K562 (cell line): ENCODE results near the gene SEC22C. TPM values are rescaled to one million over a fixed set of nuclear protein-coding genes. Genes with fewer than 3 reads are reported as not detected.
A peak's percentile ranks its signal among the peaks of the same experiment; 100 is the strongest.

Experiments used
- BMI1 ChIP-seq: fragments of 150-350 bp; IDR thresholded peaks from 2 replicates; pipeline ENCODE4 v1.6.1; 2014; ENCODE audit warnings: low read length
- E4F1 ChIP-seq: fragments of 250-450 bp; sonication (Bioruptor Pico); IDR thresholded peaks from 2 replicates; pipeline ENCODE4 v1.5.0; 2021; ENCODE audit warnings: mild to moderate bottlenecking, borderline replicate concordance
- EP300 ChIP-seq: IDR thresholded peaks from 2 replicates; pipeline ENCODE4 v1.6.1; 2012; ENCODE audit warnings: low read length, improper control_type of control experiment
- GABPB2 ChIP-seq: fragments of 250-450 bp; sonication (Bioruptor Pico); conservative IDR thresholded peaks from 2 replicates; pipeline ENCODE4 v1.5.1; 2021; ENCODE audit warnings: mild to moderate bottlenecking
- HDAC6 ChIP-seq: IDR thresholded peaks from 2 replicates; pipeline ENCODE4 v1.6.1; 2012; ENCODE audit warnings: low read depth, mild to moderate bottlenecking, control low read depth, inconsistent platforms, low read length, moderate library complexity
- HES1 ChIP-seq: fragments of 450-650 bp; IDR thresholded peaks from 2 replicates; pipeline ENCODE4 v1.6.1; 2016; ENCODE audit warnings: low read depth, mild to moderate bottlenecking, moderate library complexity
- IRF2 ChIP-seq: sonication (generic); formaldehyde crosslinking; IDR thresholded peaks from 2 replicates; pipeline ENCODE4 v1.8.1; 2022; ENCODE audit warnings: mild to moderate bottlenecking, missing genetic modification reagents
- MCM5 ChIP-seq: fragments of 450-650 bp; IDR thresholded peaks from 2 replicates; pipeline ENCODE4 v1.6.1; 2016; ENCODE audit warnings: low read depth
- MTA3 ChIP-seq: fragments of 450-650 bp; formaldehyde crosslinking; IDR thresholded peaks from 2 replicates; pipeline ENCODE4 v1.6.1; 2017; ENCODE audit warnings: mild to moderate bottlenecking, borderline replicate concordance
- MXD1 ChIP-seq: fragments of 250-450 bp; sonication (Bioruptor Pico); IDR thresholded peaks from 2 replicates; pipeline ENCODE4 v1.8.0; 2021; ENCODE audit warnings: borderline replicate concordance, mild to moderate bottlenecking, moderate library complexity; ENCODE audit not compliant: poor library complexity, severe bottlenecking
- MYBL2 ChIP-seq, 2 experiments: fragments of 450-650 bp in 1 of 2; sonication (generic) in 1 of 2; formaldehyde crosslinking in 1 of 2; IDR thresholded peaks; 2 replicates each; pipeline versions ENCODE4 v1.6.1 to v1.8.1; 2017 to 2022; ENCODE audit warnings: borderline replicate concordance in 1 of 2, inconsistent platforms in 1 of 2, low read depth in 1 of 2, mild to moderate bottlenecking in 1 of 2, missing genetic modification reagents in 1 of 2, moderate library complexity in 1 of 2
- NBN ChIP-seq: fragments of 450-650 bp; IDR thresholded peaks from 2 replicates; pipeline ENCODE4 v1.6.1; 2016; ENCODE audit warnings: low read depth, mild to moderate bottlenecking
- PYGO2 ChIP-seq: fragments of 450-650 bp; IDR thresholded peaks from 2 replicates; pipeline ENCODE4 v1.6.1; 2016; ENCODE audit warnings: mild to moderate bottlenecking, missing genetic modification characterization, moderate library complexity, missing compliant biosample characterization
- RAD51 ChIP-seq: fragments of 450-650 bp; IDR thresholded peaks from 2 replicates; pipeline ENCODE4 v1.7.1; 2016; ENCODE audit warnings: low read depth, mild to moderate bottlenecking, borderline replicate concordance
- TFAM ChIP-seq: fragments of 250-450 bp; sonication (Bioruptor Pico); conservative IDR thresholded peaks from 2 replicates; pipeline ENCODE4 v1.5.0; 2021; ENCODE audit warnings: mild to moderate bottlenecking, moderate library complexity
- XRCC4 ChIP-seq: IDR thresholded peaks from one replicate; pipeline ENCODE4 v1.6.1; 2011; ENCODE audit not compliant: insufficient read depth, insufficient read length; ENCODE audit errors: extremely low read depth
- ZNF133 ChIP-seq: fragments of 250-450 bp; sonication (Bioruptor Pico); IDR thresholded peaks from 2 replicates; pipeline ENCODE4 v1.4.0; 2020; ENCODE audit warnings: mild to moderate bottlenecking
- polyA plus RNA-seq, 8 experiments: library from polyadenylated mRNA; depleted of rRNA in 4 of 8; stranded (reverse) in 5 of 8; unstranded in 3 of 8; fragments of >200 nt; fragmentation: Nextera tagmentation in 2 of 8; fragmentation: Illumina TruSeq in 1 of 8; extraction: Ambion mirVana in 2 of 8; extraction: Trizol in 1 of 8; gene quantifications; 2 replicates each; pipeline versions ENCODE4 v1.2.1 to v1.2.3, GENCODE V29; 2011 to 2014; ENCODE audit warnings: inconsistent platforms in 1 of 8, missing spikeins in 1 of 8
- total RNA-seq, 7 experiments: library from RNA; depleted of rRNA in 6 of 7; stranded (reverse); fragments of >200 nt in 6 of 7; fragmentation: Illumina TruSeq in 2 of 7; extraction: Trizol in 2 of 7; gene quantifications; 2 replicates each; pipeline versions ENCODE4 v1.2.1 to v1.2.3, GENCODE V29; 2011 to 2021; ENCODE audit warnings: low replicate concordance in 1 of 7
- TF ChIP-seq, protein P1 (sequence below): fragments of 450-650 bp; IDR thresholded peaks from 2 replicates; pipeline ENCODE4 v1.6.1; 2016; ENCODE audit warnings: mild to moderate bottlenecking
- TF ChIP-seq, protein P2 (sequence below): sonication (generic); formaldehyde crosslinking; IDR thresholded peaks from 2 replicates; pipeline ENCODE4 v1.8.1; 2022; ENCODE audit warnings: missing genetic modification reagents

Gene SEC22C
- total and polyA plus RNA-seq, 9 of the 15 experiments (the other 6 are each of a cell fraction or from before 2014, with no cell fraction given): 35.6 to 68.4 (median 50.7) TPM

DNA sequence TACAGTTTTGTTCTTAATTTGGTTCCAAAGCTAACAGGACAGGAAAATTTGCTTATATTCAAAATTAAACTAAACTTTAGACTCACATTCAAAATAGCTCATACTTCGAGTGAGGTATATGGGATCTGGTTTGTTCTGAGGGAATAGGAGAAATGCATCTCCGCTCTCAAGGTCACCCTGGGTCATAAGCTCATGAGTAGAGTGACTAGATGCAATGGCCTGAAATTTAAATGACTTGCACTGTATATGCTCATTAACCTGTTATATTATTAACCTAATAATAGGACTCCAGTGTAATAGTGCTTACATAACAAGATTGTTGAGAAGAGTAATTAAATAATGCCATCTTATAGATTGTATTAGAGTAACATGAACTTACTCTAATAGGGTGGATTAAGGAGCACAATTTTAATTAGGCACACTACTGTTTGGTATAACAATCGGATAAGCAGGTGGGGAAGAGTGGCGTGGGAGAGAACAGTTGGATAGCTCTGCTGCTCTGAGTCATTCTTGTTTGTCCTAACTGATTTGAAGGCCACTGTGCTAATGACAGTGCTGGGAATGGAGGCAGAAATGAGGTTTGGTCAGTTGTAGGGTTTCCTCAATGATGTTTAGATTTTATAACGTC is 23.9 kb upstream of the SEC22C start (continued):
- TF ChIP-seq ZNF133 (CRISPR knock-in tag) (no peak), TFAM (no peak), RAD51 (no peak), MYBL2 (IDR thresholded peaks at IDR 0.05; ENCODE audit: low read depth) (no peak), MYBL2 (CRISPR knock-in tag; IDR thresholded peaks at IDR 0.05; ENCODE audit: borderline replicate concordance) (no peak), HDAC6 (no peak), HES1 (no peak), XRCC4 (no peak), GABPB2 (CRISPR knock-in tag) (no peak), NBN (peak; percentile 63; the same call in 1 of the 2 replicates), PYGO2 (no peak), MXD1 (no peak), MCM5 (no peak), EP300 (peak; percentile 76), BMI1 (no peak), E4F1 (no peak), MTA3 (no peak; the same call in 1 of the 2 replicates), IRF2 (no peak)
- TF ChIP-seq, protein P1, sequence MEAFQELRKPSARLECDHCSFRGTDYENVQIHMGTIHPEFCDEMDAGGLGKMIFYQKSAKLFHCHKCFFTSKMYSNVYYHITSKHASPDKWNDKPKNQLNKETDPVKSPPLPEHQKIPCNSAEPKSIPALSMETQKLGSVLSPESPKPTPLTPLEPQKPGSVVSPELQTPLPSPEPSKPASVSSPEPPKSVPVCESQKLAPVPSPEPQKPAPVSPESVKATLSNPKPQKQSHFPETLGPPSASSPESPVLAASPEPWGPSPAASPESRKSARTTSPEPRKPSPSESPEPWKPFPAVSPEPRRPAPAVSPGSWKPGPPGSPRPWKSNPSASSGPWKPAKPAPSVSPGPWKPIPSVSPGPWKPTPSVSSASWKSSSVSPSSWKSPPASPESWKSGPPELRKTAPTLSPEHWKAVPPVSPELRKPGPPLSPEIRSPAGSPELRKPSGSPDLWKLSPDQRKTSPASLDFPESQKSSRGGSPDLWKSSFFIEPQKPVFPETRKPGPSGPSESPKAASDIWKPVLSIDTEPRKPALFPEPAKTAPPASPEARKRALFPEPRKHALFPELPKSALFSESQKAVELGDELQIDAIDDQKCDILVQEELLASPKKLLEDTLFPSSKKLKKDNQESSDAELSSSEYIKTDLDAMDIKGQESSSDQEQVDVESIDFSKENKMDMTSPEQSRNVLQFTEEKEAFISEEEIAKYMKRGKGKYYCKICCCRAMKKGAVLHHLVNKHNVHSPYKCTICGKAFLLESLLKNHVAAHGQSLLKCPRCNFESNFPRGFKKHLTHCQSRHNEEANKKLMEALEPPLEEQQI: peak; percentile 52; the same call in 1 of the 2 replicates
- TF ChIP-seq, protein P2, sequence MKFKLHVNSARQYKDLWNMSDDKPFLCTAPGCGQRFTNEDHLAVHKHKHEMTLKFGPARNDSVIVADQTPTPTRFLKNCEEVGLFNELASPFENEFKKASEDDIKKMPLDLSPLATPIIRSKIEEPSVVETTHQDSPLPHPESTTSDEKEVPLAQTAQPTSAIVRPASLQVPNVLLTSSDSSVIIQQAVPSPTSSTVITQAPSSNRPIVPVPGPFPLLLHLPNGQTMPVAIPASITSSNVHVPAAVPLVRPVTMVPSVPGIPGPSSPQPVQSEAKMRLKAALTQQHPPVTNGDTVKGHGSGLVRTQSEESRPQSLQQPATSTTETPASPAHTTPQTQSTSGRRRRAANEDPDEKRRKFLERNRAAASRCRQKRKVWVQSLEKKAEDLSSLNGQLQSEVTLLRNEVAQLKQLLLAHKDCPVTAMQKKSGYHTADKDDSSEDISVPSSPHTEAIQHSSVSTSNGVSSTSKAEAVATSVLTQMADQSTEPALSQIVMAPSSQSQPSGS (CRISPR knock-in tag): no peak
